Left lung (tissue), 10 donors: ENCODE measurements around the gene QPCT. TPM values are rescaled to one million over a fixed set of nuclear protein-coding genes. Genes with fewer than 3 reads are reported as not detected.
A peak's percentile ranks its signal among the peaks of the same experiment; 100 is the strongest.
"Not testable (repeated sequence)": the region's sequence is repeated elsewhere in the genome, so short reads cannot be mapped to it uniquely, and the experiment has no call there.

Source experiments
- ATAC-seq: fragments of 200-7000 bp; cut with Tn5 transposase; one replicate; pipeline ENCODE4 v1.9.1; 2020; ENCODE audit warnings: moderate library complexity
- DNase-seq, 4 donors: peaks; one replicate each; pipeline ENCODE4 v3.0.0-alpha.2; 2013 to 2020
- H3K27ac ChIP-seq, 2 donors: fragments of 200-600 bp; sonication (generic) in 1 of 2; one replicate each; pipeline versions ENCODE4 v1.5.0 to v1.8.0; 2020 to 2021
- H3K27me3 ChIP-seq, 2 donors: fragments of 200-600 bp; sonication (generic) in 1 of 2; one replicate each; pipeline versions ENCODE4 v1.5.0 to v1.8.0; 2020 to 2021
- H3K36me3 ChIP-seq, 2 donors: fragments of 200-600 bp; sonication (generic) in 1 of 2; one replicate each; pipeline versions ENCODE4 v1.5.0 to v1.8.0; 2020 to 2021
- H3K4me1 ChIP-seq, 2 donors: fragments of 200-600 bp; one replicate each; pipeline ENCODE4 v1.8.0; 2021
- H3K4me3 ChIP-seq, 2 donors: fragments of 200-600 bp; sonication (generic) in 1 of 2; one replicate each; pipeline versions ENCODE4 v1.5.0 to v1.8.0; 2020 to 2021; ENCODE audit warnings: mild to moderate bottlenecking in 1 of 2
- H3K9me3 ChIP-seq, 2 donors: fragments of 200-600 bp; sonication (generic) in 1 of 2; one replicate each; pipeline versions ENCODE4 v1.5.0 to v1.8.0; 2020 to 2021
- CTCF ChIP-seq, 2 donors: fragments of 200-600 bp; sonication (generic) in 1 of 2; IDR thresholded peaks; one replicate each; pipeline versions ENCODE4 v1.5.0 to v1.8.0; 2021; ENCODE audit warnings: antibody characterized with exemption in 2 of 2
- intact Hi-C, 2 donors: fragments of 100-400 bp; cut with DNase I; formaldehyde crosslinking; loops; one replicate each; pipeline versions ENCODE4 v1.11.2 to v1.14.2; 2022
- polyA plus RNA-seq, 6 donors: library from polyadenylated mRNA; unstranded; fragments of 120-200 nt; gene quantifications; one replicate each; pipeline ENCODE4 v1.2.1, GENCODE V29; 2013; ENCODE audit not compliant: insufficient read length in 6 of 6
- total RNA-seq, 2 donors: library from RNA; stranded (reverse); fragmentation: NEBNext Ultra II Directional; extraction: Animal tissue kit (Norgen Biotek cat#: 25700); gene quantifications; one replicate each; pipeline ENCODE4 v1.2.1, GENCODE V29; 2021
- donor health status: DM: no; HTN: yes; CAD: no.
- donor health status: DM: no; HTN: no; CAD: no.

The QPCT gene
- total and polyA plus RNA-seq, 8 donors = 4.1 to 20.8 (median 10.8) TPM

DNA sequence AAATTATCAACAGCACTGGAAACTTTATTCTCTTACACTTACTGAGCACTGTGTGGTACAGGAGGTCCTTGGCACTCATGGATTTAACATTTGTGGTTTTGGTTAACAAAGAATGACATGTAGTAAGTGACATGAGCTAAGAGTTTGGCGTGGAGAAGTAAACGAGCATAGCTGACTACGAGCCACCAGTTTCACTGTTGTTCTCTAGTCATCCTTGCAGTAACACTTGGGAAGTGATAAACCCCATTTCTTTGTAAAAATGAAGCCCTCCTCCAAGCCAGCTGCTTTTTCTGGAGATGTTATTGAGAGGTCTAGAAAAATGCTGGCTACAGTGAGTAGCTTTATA, 32.7 kb downstream of the QPCT start:
- no peak for TF ChIP-seq CTCF (IDR thresholded peaks at IDR 0.05)
- H3K4me1 ChIP-seq = no peaks in the 10 kb centered on the region
- no peak for ATAC-seq
- H3K4me3 ChIP-seq = no peak overlapping the region
- H3K36me3 ChIP-seq = peaks cover 0 to 5% of the 10 kb centered on the region in 2 donors
- no peaks in the 10 kb centered on the region for H3K9me3 ChIP-seq
- H3K27me3 ChIP-seq = no peaks in the 10 kb centered on the region
- intact Hi-C loops = no loop called here
- peak in 1 of 4 donors; percentile 30 for DNase-seq
- H3K27ac ChIP-seq = no peak overlapping the region

- DNase-seq (no peak), ATAC-seq (peak; percentile 51)
- H3K27ac ChIP-seq = no peak overlapping the region
- intact Hi-C loops = no loop called here
- H3K36me3 ChIP-seq = no peaks in the 10 kb centered on the region
- no peaks in the 10 kb centered on the region for H3K9me3 ChIP-seq
- H3K4me3 ChIP-seq = no peak overlapping the region
- no peaks in the 10 kb centered on the region for H3K27me3 ChIP-seq
- no peaks in the 10 kb centered on the region for H3K4me1 ChIP-seq
- TF ChIP-seq CTCF (IDR thresholded peaks at IDR 0.05) = no peak
Measured at GRCh38 chr2:37378411-37378810, 34.0 kb downstream of the QPCT start.

DNA sequence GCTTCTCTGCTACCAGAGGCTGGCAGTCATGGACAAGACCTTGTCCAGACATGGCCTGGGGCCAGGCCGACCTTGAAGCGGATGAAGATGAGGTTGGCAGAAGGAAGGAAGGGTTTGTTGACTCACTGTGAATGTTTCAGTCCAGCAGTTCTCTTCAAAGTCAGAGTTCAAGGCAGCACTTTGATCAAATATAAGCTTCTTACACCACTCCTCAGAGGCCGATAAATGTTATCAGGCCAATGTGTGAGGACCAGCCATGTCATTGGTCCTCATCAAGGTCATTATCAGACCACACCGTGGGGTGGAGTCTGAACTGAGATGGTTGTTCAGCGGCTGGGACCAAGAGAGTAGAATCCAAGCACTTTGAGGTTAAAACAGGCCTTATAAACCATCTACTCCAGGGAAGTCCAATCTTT, 35.5 kb downstream of the QPCT start:
- intact Hi-C loops = no loop called here
- ATAC-seq = no peak
- Histone ChIP-seq H3K36me3 (no peaks in the 10 kb centered on the region), H3K4me1 (no peaks in the 10 kb centered on the region), H3K4me3 (no peak overlapping the region), H3K27ac (no peak overlapping the region), H3K9me3 (no peaks in the 10 kb centered on the region), H3K27me3 (no peaks in the 10 kb centered on the region)
- DNase-seq = no peak
- no peak for TF ChIP-seq CTCF (IDR thresholded peaks at IDR 0.05)

DNA sequence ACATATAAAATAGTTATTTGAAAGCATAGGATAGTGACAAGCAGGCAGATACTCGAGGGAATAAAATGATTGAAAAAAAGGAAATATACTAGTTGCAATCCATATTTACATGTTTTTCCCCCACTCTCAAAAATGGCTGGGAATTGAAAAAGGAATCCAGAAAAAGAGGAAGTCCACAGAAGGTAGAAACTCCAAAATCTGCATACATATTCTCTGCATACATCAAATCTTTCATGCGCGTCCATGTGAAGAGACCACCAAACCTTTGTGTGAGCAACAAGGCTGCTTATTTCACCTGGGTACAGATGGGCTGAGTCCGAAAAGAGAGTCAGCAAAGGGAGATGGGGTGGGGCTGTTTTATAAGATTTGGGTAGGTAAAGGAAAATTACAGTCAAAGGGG, 36.4 kb downstream of the QPCT start:
- H3K27ac ChIP-seq, H3K4me3 ChIP-seq, H3K36me3 ChIP-seq, H3K27me3 ChIP-seq, H3K4me1 ChIP-seq, ATAC-seq, DNase-seq, H3K9me3 ChIP-seq, intact Hi-C loops: not testable (repeated sequence)

DNA sequence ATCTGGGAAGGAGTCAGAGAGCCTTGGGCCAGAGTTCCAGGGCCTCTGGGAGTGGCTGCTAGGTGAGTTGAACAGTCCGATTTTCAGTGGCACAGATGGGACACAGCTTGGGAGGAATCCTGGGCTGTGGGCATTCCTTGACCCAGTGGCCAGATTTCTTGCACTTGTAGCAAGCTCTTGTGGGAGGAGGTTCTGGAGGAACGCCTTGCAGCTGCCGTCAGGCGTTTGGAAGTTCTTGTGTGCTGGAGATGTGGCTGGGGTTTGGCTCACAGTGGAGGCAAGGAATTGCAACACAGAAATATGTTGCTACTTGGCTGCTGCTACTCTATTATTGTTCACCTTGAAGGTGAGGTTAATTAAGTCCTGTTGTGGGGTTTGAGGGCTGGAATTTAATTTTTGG, 39.8 kb downstream of the QPCT start:
- H3K27ac ChIP-seq, intact Hi-C loops, H3K36me3 ChIP-seq, H3K9me3 ChIP-seq, H3K4me1 ChIP-seq, H3K27me3 ChIP-seq, ATAC-seq, H3K4me3 ChIP-seq, DNase-seq: not testable (repeated sequence)

GRCh38 chr2:37387148-37387835, 42.9 kb downstream of the QPCT start:
- TF ChIP-seq CTCF (IDR thresholded peaks at IDR 0.05) = no peak
- Histone ChIP-seq H3K4me1 (peaks cover 8 to 24% of the 10 kb centered on the region in 2 donors), H3K4me3 (no peak overlapping the region), H3K27ac (no peak overlapping the region), H3K9me3 (no peaks in the 10 kb centered on the region), H3K36me3 (no peaks in the 10 kb centered on the region), H3K27me3 (no peaks in the 10 kb centered on the region)
- ATAC-seq (no peak), DNase-seq (no peak)
- intact Hi-C loops = no loop called here
